Stimulated activated CD4-positive, alpha-beta T cell treated with anti-CD3 and anti-CD28 coated beads, Interleukin-2, amount 100 ng/mL, for 4 hours (primary cell): ENCODE data around the gene TFDP1.

Experiments used
- DNase-seq: peaks from one replicate; pipeline ENCODE4 v3.0.0-alpha.2; 2020; ENCODE audit warnings: low read depth

TFDP1 gene

DNA sequence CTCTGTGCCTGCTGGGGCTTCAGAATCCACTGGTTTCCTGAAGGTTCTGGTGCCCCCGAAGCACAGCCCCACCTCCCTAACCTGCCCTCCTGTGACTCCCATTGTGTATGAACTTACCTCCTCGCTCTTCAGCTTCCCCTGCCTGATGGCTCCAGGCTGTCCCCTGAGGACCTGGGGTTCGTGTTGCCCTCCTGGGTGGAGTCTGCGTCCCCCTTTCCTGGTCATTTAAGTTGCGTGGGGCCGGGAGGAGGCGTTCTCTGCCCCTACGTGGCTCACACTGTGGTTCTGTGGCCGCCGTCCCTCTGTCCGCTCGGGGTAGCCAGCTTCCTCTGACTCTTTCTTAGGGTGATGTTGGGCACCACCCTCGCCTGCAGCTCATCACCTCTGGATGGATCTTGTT lies 13.9 kb downstream of the TFDP1 start:
- no peak for DNase-seq

DNA sequence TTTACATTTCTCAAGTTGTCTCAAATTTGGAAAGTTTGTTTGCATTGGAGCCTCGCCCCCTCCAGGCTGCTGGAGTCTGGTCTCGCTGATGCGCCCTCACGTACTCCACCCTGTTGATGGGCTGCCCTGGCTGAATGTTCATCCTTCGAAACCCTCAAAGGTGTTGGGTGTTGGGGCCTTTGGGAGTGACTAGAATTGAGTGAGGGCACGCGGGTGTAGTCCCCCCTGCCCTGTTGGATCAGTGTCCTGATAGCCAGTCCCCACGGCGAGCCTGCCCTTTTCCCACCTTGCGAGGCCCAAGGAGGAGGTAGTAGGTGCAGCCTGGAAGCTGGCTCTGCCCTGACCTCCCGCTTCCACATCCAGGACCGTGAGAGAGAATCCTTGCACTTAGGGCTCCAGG lies 14.8 kb downstream of the TFDP1 start:
- DNase-seq: no peak

DNA sequence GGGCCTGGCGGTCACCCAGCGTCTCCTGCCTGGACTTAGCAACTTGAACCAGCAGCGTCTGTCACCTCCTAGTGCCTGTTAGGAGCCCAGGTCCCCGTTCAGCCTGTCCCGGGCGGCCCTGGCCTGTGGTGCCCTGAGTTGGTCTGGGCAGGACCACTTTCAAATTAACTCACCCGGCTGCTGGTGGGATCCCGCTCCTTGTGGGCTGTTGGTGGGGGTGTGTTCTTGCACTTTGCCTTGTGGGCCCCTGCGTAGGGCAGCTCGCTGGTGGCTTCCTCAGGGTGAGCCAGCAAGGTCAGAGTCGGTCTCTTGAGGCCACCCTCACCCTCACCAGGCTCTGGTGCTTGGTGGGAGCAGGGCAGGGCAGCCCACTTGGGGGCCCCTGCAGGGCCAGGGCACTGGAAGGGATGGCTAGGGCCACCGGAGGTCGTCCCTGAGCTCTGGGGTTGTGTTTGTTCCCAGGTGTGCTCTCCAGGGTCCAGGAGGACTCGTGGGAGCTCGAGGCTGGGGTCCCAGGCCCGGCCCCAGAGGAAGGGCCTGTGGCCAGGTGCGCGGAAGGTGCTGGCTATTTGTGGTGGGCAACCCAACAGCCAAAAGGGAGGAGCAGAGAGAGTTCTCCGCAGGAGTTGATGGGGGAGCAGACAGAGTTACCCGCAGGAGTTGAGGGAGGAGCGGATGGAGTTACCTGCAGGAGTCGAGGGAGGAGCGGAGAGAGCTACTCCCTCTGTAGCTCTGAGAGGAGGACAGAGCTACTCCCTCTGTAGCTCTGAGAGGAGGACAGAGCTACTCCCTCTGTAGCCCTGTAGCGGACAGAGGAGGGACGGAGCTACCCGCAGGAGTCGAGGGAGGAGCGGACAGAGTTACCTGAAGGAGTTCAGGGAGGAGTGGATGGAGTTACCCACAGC lies 16.9 kb downstream of the TFDP1 start:
- no peak for DNase-seq

DNA sequence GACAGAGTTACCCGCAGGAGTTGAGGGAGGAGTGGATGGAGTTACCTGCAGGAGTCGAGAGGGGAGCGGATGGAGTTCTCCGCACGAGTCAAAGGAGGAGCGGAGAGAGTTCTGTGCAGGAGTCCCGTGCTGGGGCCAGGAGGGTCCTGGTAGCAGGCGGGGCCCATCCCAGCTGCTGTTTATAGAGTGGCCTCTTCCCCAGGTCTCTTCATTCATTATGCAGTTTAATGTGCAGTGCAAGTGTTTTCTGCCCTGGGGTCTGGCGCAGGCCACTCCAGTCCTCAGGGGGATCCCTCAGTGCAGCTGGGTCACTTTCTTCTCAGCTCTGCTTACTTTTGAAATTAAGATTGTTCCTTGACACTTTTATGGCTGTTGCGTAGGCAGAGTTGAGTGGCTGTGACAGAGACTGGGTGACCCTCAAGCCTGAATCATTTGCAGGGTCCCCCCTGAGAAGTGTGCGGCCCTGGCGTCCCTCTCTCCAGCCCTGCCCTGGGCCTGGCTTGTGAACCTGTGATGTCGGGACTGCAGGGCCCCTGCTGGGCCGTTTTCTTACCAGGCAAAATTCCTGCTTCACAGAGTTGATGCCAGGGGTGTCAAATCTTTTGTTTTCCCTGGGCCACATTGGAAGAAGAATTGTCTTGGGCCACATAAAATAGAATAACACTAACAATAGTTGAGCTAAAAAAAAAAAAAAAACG lies 17.9 kb downstream of the TFDP1 start:
- no peak for DNase-seq

DNA sequence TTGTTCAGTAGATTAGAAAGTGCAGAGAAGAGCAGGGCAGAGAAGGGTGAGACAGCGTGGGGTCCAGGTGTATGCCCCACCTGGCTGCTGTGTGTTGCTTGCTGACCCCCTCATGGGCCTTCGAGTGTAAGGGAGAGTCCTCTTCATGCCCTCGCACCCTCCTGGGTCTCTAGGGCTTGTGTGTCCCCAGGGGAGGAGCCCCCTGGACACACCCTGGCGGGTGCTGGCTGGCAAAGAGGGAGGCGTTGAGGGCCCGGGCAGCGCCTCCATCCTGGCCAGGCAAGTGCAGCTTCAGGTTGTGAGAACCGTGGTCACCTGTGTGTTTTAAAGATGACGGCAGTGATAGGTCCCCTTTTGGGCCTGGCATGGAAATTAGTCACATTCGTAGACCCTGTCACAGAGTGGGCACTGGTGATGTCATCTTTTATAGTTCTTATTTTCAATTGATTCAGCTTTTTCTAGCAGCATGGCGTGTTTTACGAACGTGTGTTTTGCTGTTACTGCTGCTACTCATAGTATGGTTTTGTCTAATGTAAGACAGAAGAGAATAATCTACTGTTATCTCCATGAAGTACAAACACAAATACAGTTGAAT lies 18.7 kb downstream of the TFDP1 start:
- no peak for DNase-seq

DNA sequence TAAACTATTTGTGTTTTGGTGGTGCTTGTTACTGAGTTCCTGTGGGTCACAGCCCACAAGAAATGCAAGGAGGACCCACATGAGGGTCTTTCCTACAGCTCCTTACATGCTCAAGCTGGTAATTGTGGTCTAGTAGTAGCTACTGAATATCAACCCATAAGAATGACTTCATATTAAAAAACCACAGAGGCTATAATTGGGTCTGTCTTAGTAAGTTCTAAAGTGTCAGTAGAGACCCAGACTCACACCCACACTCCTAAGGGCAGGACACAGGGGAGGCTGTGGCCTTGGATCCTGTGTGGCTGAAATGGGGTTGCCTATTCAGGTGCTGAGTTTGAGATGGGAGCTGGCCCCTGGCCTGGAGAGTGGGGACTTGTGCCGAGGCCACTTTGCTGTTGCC lies 19.6 kb downstream of the TFDP1 start:
- no peak for DNase-seq

DNA sequence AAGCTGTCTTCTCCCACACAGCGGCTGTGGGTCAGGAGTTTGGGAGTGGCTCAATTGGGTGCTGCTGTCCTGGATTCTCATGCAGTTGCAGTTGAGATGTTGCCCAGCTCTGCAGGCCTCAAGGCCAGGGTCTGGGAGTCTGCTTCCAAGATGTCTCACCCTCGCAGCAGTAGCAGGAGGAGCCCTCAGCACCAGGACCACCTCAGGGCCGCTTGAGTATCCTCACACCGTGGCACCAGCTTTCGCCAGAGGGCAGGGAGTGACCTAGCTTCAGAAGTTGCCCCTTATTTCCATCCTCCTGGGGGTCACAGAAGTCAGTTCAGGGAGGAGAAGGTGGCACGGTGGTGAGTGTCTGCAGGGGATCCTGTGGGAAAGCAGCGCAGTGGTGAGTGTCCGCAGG lies 20.9 kb downstream of the TFDP1 start:
- DNase-seq: no peak

DNA sequence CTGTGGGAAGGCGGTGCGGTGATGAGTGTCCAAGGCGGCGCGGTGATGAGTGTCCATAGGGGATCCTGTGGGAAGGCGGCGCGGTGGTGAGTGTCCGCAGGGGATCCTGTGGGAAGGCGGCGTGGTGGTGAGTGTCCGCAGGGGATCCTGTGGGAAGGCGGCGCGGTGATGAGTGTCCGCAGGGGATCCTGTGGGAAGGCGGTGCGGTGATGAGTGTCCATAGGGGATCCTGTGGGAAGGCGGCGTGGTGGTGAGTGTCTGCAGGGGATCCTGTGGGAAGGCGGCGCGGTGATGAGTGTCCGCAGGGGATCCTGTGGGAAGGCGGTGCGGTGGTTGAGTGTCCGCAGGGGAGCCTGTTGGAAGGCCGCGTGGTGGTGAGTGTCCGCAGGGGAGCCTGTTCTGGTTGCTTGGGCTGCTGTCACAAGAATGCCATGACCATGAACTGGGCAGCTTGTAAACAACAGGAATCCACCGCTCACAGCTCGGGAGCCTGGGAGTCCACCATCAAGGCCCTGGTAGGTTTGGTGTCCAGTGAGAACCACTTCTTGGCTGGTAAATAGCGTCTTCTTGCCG lies 21.4 kb downstream of the TFDP1 start:
- DNase-seq: no peak

DNA sequence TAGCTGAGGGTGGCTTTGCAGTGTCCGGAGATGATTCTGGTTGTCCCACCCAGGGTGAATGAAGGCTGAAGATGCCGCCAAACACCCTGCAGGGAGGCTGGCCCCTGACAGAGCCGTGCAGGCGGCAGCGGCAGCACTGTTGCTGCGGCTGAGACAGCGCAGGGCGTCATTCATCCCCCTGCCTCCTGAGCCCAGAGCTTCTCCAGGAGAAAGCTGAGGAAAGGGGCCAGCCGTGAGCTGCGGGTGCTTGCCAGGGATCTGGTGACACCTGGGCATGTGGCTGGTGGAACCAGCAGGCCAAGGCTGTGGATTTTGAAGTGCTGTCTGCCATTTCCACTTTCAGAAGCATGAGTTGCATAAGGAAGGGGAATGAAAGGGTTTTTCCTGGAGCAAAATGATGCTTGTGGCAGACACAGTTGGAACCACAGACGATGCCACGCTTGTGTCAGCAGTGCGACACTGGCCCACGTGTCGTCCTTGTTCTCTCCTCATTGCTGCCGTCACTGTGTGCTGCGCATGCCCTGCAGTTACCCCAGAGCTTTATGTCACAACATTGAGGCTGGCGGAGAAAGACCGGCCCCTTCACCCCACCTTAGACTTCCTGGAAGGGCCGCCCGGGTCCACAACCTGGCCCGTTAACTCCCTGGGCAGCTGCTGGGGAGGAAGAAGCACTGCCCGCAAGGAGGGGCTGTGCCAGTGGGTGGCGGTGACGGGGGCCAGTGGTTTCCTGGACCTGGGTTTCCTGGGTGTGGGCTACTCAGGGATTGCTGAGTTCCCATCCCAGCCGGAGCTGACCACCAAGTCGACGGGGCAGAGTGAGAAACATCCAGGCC lies 22.7 kb downstream of the TFDP1 start:
- no peak for DNase-seq

DNA sequence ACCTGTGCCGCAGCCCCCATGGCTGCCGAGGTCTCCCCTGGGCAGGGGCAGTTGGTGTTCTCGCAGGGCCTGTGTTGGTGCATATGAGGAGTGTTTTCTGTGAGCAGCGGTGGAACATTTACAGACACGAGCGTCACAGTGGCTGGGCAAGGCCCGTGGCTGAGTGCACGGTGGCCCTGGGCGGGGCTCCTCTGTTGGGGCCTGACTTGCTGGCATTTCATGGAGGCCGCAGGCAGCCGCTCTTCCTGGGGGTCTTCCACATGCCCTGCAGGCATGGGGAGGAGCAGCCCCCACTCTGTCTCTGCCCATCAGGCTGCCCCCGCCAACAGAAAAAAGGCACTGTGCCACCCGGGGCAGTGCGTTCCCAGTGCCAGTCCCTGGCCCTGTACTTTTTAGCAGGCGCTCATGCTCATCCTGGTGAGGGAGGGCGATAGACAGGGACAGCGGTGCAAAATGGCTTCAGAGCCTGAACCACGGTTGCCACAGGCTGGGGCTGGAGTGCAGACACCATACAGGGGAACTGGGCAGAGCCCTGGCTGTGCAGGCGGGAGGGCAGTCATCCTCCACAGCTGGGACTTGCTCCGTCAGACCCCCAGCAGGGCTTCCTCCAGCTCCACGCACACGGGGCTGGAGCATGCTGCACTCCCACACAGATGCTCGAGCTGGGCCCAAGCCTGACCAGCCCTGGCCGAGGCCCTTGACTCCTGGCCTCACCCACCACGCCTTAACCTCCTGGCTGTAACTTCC lies 23.5 kb downstream of the TFDP1 start:
- no peak for DNase-seq

DNA sequence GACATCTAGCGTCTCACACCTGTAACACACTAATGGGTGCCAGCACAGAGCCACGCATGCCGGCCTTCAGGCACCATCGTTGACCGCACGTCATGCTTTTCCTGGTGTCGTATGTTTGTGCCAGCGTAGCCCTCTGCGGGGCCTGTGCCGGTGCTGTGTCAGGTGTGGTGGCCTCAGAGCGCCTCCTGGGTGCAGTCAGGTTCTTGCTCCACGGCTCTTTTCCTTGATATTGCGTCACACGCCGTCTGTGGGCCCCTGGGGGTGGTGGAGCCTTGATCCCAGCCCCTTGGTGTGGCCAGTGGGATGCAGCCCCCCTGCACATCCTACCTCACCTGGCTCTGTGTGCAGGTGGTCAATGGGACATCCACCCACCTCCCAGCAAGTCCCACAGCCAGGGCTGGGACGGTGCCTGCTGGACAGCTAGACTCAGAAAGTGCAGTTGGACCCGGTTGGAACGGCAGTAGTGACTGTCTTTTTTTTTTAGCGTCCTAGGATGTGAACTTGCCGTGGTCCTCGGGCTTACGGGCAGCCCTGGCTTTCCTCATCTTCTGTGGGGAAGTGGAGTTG lies 24.5 kb downstream of the TFDP1 start:
- no peak for DNase-seq

DNA sequence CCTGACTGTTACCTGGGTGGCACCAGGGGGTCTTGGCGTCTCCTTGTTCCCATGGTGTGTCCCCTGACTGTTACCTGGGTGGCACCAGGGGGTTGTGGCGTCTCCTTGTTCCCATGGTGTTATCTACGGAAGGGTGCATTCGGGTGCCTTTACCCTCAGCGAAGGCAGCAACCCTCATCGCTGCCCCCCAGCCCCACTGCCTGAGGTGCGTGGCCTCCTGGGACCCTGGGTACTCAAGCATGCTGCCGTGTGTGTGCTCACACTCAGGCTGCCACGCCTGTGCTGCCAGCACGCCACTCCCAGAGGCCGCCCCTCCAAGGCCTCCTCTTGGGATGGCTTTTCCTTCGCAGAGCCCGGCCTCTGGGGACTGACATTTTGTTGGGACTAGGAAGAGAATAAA lies 25.1 kb downstream of the TFDP1 start:
- no peak for DNase-seq

DNA sequence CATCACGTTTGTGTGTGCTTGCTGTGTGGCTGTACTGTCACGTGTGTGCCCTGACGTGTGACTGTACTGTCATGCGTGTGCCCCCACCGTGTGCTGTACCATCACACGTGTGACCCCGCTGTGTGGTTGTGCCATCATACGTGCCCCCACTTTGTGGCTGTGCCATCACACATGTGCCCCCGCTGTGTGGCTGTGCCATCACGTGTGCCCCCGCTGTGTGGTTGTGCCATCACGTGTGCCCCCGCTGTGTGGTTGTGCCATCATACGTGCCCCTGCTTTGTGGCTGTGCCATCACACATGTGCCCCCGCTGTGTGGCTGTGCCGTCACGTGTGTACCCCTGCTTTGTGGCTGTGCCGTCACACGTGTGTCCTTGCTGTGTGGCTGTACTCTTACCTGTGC lies 25.7 kb downstream of the TFDP1 start:
- no peak for DNase-seq

DNA sequence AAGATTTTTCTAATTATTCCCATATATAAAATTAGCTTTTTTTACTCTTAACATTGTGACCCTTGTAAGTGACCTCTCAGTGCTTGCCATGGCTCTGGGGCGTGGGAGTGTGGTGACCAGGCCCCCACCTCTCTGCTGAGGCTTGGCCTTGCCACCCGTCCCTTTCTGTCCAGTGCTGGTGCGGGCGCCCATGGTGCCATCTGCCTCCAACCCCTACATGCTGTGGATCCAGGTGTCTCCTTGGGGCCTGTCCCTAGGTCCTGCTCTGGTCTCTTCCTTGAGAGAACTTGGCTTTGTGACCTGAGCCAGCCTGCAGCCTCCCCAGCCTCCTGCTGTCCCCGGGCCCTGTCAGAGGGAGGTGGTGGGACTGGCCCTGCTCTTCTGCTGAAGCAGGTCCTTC lies 27.4 kb downstream of the TFDP1 start:
- no peak for DNase-seq

DNA sequence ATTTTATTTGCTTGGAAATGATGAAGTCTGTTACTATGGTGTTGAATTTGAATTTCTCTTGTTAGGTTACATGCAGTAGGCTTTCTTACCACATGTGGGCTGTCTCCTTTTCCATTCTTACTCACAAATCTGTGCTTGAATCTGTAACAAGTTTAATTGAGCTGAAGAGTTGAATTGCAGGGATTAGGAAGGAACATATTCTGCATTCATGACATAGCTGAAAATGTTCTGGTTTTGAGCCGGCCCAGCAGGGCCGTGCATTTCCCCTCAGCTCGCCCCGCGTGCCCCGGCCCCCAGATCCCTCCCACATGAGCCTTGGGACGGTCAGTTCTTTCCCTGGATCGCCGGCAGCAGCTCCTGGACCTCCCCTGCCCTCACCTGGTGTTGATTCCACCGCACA lies 28.1 kb downstream of the TFDP1 start:
- no peak for DNase-seq

DNA sequence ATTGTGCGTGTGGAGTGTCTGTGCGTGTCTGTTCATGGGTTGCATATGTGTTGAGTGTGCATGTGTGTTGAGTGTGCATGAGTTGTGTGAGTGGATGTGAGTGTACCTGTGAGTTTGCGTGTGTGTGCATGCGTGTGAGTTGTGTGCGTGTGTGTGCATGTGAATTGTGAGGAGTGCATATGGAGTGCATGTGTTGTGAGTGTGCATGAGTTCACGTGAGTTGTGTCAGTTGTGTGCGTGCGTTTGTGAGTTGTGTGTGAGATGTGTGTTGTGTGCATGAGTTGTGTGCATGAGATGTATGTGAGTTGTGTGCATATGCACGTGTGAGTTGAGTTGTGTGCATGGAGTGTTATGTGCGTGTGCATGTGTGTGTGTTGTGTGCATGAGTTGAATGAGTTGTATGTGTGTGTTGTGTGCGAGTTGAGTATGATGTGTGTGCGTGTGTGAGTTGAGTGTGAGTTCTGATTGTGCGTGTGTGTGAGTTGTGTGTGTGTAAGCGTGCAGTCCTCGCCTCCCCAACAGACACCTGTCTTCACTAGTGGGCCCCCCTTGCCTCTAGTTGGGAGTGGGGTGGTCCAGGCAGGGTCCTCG lies 29.3 kb downstream of the TFDP1 start:
- DNase-seq: no peak

DNA sequence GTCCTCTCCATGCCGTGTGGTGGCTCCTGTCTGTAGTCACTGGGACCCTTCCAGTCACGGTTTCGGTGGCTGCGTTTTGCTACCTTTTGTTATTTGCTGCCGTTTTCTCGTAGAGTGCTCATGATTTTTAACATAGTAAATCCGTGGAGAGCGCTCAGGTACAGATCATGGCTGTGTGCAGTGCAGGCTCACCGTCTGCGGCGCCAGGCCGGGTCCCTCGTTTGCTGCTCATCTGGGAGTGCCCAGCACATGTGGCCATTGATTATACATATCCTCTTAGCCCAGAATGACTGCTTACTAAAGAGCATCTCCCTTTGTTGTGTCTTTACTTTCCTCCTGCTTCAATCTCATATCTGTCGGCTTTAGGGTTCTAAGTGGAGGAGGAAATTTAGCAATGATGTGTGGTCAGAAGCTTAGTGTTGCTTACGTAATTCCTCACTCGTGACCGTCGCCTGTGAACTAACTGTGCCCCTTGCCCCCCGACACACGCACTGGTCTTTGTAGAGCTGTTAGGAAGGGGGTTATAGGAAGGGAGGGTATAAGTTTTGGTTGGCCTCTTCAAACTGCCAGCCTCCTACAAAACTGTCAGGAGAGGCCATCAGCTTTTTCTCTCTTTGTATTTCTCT lies 31.8 kb downstream of the TFDP1 start:
- no peak for DNase-seq

DNA sequence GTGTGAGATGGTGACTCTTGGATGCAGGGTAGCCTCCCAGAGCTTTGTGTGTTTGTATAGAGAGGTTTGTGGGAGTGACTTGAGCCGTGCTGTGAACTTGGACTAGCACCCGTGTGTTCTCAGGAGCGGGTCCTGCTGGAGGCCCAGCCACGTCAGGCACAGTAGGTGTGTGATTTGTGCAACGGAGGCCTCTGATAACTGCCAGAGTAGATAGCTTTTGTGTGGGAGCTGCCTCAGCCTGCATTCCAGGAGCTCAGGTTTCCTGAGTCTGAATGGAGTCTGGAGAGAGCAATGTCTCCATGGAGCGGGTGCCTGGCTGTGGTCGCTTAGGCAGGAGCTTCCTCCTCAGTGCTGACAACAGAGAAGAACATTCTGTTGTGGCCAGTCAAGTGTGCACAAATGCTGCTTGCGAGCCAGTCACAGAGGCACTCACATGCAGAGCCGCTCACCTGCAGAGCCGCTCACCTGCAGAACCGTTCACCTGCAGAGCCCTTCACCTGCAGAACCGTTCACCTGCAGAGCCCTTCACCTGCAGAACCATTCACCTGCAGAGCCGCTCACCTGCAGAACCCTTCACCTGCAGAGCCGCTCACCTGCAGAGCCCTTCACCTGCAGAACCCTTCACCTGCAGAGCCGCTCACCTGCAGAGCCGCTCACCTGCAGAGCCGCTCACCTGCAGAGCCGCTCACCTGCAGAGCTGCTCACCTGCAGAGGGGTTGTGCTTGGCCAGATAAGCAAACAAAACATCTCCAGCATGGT lies 32.6 kb downstream of the TFDP1 start:
- no peak for DNase-seq

DNA sequence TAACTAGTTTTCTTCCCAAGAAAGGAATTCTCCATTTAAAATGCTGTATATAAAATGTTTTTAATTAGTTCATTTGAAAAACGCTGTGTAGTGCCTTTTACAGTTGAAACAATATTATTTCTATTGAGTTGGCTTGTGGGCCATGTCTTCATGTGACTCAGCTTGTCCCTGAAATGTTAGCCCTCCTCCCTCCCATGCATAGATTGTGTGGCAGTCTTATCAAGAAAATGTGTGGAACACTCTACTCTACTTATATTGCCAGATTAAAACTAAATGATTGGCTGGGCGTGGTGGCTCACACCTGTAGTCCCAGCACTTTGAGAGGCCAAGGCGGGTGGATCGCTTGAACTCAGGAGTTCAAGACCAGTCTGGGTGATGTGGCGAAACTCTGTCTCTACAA lies 33.4 kb downstream of the TFDP1 start:
- no peak for DNase-seq
